ENCODE results near the gene LRFN2.

- TF ChIP-seq EZH2 (IDR thresholded peaks at IDR 0.05; ENCODE audit: low read length), result no peak
- TF ChIP-seq, protein P1, sequence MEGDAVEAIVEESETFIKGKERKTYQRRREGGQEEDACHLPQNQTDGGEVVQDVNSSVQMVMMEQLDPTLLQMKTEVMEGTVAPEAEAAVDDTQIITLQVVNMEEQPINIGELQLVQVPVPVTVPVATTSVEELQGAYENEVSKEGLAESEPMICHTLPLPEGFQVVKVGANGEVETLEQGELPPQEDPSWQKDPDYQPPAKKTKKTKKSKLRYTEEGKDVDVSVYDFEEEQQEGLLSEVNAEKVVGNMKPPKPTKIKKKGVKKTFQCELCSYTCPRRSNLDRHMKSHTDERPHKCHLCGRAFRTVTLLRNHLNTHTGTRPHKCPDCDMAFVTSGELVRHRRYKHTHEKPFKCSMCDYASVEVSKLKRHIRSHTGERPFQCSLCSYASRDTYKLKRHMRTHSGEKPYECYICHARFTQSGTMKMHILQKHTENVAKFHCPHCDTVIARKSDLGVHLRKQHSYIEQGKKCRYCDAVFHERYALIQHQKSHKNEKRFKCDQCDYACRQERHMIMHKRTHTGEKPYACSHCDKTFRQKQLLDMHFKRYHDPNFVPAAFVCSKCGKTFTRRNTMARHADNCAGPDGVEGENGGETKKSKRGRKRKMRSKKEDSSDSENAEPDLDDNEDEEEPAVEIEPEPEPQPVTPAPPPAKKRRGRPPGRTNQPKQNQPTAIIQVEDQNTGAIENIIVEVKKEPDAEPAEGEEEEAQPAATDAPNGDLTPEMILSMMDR (optimal IDR thresholded peaks at IDR 0.05 in 1 of 3, IDR thresholded peaks at IDR 0.05 in 1 of 3, conservative IDR thresholded peaks at IDR 0.05 in 1 of 3; ENCODE audit: extremely low read depth in 1 of 3, insufficient read depth in 2 of 3, low read length in 3 of 3), result no peak
Observed at GRCh38 chr6:40598516-40598915, 11.4 kb upstream of the LRFN2 start.
